ENCODE data around the gene ZNF512B.
"Not testable (repeated sequence)": the region's sequence is repeated elsewhere in the genome, so short reads cannot be mapped to it uniquely, and the experiment has no call there.

The ZNF512B gene

GRCh38 chr20:63962426-63963347, 7.0 kb downstream of the ZNF512B start:
- no peak for DNase-seq (ENCODE audit: low spot score)

GRCh38 chr20:63961664-63962425, 7.9 kb downstream of the ZNF512B start:
- DNase-seq (ENCODE audit: low spot score) = no peak

GRCh38 chr20:63960654-63961621, 8.8 kb downstream of the ZNF512B start:
- not testable (repeated sequence) for DNase-seq (ENCODE audit: low spot score)

- no peak for DNase-seq (ENCODE audit: low spot score)
These were observed 10.0 kb downstream of the ZNF512B start for GRCh38 chr20:63959699-63960075.

- no peak for DNase-seq (ENCODE audit: low spot score)
These were observed 10.6 kb downstream of the ZNF512B start for GRCh38 chr20:63958964-63959698.

- no peak for DNase-seq (ENCODE audit: low spot score)
These were observed 11.3 kb downstream of the ZNF512B start for GRCh38 chr20:63958471-63958870.

- no peak for DNase-seq (ENCODE audit: low spot score)
These were observed 11.9 kb downstream of the ZNF512B start for GRCh38 chr20:63957690-63958441.

GRCh38 chr20:63957004-63957689, 12.6 kb downstream of the ZNF512B start:
- peak; percentile 42 for DNase-seq (ENCODE audit: low spot score)

- no peak for DNase-seq (ENCODE audit: low spot score)
These were observed 13.1 kb downstream of the ZNF512B start for GRCh38 chr20:63956664-63957003.

- peak; percentile 90 for DNase-seq (ENCODE audit: low spot score)
These were observed 13.7 kb downstream of the ZNF512B start, which contains the start of gene UCKL1 for GRCh38 chr20:63955827-63956663. UCKL1 (minus strand) TSS chr20:63956416; CDS start chr20:63956372, 44 bp downstream.

- peak; percentile 38 for DNase-seq (ENCODE audit: low spot score)
These were observed 14.4 kb downstream of the ZNF512B start for GRCh38 chr20:63955281-63955826.

- no peak for DNase-seq (ENCODE audit: low spot score)
These were observed 15.8 kb downstream of the ZNF512B start for GRCh38 chr20:63953764-63954429.

- DNase-seq (ENCODE audit: low spot score) = no peak
These were observed 17.0 kb downstream of the ZNF512B start for GRCh38 chr20:63952769-63953168.

GRCh38 chr20:63952210-63952535, 17.6 kb downstream of the ZNF512B start:
- DNase-seq (ENCODE audit: low spot score) = no peak

GRCh38 chr20:63951398-63952209, 18.1 kb downstream of the ZNF512B start:
- no peak for DNase-seq (ENCODE audit: low spot score)

- DNase-seq (ENCODE audit: low spot score) = no peak
These were observed 18.9 kb downstream of the ZNF512B start for GRCh38 chr20:63950701-63951397.

All from hematopoietic multipotent progenitor cell treated with erythropoietin and hydrocortisone succinate and interleukin-3 and kit ligand, for 17 days (in vitro differentiated cells).